GM21381 (cell line): Measurements from ENCODE around the gene MISP3.
"Not testable (repeated sequence)": the region's sequence is repeated elsewhere in the genome, so short reads cannot be mapped to it uniquely, and the experiment has no call there.

Experiments
- ATAC-seq: cut with Tn5 transposase; IDR thresholded peaks from one replicate; pipeline ENCODE4 v1.9.1; 2021; ENCODE audit warnings: mild to moderate bottlenecking, moderate library complexity; ENCODE audit not compliant: unreplicated experiment

Gene MISP3

DNA sequence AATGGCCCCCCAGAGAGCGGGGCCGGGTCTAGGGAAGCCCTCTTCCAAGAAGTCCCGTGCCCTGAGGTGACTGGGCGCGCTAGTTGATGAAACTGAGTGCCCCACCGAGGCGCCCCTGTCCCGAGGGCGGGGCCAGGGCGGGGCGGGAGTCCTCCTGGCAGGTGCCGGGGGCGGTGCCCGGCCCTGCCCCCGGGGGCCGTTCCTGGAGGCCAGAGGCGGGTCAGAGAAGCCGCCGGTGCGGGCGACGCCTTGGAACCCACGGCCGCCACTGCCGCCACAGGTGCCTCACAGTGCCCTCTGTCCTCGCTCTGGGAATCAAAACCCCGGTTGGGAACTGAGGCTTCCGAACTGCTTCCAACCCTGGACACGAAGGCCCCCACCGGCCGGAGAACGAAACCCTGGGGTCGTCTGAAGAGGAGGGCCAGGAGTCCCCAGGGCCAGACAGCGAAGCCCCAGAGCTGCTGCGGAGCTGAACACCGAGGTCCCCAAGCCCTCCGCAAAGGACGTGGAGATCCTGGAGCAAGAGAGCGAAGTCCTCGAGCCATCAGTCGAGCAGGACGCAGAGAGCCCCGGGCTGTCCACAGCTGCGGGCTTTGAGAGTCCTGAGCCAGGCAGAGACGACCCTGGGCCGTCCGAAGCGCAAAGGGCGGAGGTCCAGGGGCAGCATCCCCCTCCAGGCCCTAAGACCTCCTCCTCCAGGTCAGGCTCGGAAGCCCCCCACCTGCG, at the start of gene MISP3:
MISP3 (plus strand) TSS at position 252 of the 726 bp plus-strand sequence. CDS start 524 bp downstream, outside the sequence.
- ATAC-seq = no peak

DNA sequence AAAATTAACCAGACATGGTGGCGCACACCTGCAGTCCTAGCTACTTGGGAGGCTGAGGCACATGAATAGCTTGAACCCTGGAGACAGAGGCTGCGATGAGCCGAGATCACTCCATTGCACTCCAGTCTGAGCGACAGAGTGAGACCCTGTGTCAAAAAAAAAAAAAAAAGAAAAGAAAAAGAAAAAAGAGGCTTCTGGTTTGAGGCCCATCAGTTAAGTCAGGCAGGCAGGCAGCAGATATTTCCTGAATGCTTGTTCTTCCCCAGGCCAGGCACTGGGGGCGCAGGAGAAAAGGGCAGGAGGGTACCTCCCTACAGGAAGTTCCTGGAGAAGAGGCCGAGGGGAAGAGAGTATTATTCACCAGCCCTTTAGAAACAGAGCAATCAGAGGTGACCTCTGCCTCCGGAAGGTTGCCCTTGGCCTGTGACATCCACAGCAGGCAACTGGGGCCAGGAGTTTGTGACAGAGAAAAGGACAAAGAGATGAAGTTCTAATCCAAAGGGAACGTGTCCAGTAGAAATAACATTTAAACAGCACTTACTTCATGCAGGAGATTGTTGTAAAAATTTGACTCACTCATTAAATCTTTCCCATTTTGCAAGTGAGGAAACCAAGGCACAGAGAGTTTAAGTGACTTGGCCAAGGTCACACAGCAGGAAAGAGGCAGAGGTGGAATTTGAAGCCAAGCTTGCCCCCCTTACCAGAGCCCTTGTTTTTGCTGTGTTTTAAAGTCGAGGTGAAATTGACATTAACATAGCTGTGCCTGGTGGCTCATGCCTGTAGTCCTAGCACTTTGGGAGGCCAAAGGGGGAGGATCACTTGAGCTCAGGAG, 49.0 kb upstream of the MISP3 start:
- no peak for ATAC-seq

DNA sequence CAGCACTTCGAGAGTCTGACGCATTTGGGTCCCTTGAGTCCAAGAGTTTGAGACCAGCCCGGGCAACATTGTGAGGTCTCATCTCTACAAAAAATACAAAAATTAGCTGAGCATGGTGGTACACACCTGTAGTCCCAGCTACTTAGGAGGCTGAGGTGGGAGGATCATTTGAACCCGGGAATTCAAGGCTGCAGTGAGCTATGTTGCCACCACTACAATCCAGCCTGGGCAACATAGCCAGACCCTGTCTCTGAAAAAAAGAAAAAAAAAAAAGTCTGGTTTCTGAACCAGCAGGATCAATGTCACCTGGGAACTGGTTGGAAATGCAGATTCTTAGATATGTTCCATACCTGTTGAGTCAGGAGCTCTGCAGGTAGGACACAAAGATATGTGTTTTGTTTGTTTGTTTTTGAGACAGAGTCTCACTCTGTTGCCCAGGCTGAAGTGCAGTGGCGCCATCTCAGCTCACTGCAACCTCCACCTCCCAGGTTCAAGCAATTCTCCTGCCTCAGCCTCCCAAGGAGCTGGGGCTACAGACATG, 45.9 kb upstream of the MISP3 start:
- not testable (repeated sequence) for ATAC-seq

DNA sequence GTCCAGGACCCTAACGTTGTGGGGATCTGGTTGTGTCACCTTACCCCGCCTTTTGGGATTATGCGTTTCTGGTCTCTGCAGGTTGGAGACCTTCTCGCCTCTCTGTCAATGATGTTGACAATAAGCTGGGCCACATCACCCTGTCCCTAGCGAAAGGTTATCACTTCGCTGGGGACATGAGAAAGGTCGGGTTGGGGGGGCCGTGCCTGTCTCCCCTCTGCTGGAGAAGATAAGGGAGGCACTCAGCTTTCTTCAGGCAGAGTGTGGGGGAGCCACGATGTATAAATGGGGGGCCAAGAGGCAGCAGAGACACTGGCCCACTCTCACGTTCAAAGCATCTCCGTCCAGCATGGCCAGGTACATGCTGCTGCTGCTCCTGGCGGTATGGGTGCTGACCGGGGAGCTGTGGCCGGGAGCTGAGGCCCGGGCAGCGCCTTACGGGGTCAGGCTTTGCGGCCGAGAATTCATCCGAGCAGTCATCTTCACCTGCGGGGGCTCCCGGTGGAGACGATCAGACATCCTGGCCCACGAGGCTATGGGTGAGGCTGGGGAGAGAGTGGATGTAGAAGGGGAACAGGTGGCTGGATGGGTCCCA, 44.6 kb upstream of the MISP3 start, which contains the start of gene RLN3:
RLN3 (plus strand) TSS at position 293 of the 595 bp plus-strand sequence; CDS start at position 350, 57 bp downstream.
- no peak for ATAC-seq

DNA sequence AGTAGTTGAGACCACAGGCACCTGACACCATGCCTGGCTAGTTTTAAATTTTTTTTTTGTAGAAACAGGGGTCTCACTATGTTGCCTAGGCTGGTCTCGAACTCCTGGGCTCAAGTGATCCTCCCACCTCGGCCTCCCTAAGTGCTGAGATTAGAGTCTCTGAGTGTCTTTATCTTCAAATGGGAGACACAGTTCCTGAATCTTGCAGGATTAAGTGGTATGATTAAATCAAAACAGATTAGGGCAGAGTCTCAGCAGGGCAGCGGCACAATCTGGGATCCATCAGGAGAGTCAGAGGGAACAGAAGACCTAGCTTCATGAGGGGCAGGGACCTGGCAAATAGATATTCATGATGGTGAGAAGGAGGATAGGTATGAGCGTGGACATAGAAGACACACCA, 43.7 kb upstream of the MISP3 start:
- no peak for ATAC-seq

DNA sequence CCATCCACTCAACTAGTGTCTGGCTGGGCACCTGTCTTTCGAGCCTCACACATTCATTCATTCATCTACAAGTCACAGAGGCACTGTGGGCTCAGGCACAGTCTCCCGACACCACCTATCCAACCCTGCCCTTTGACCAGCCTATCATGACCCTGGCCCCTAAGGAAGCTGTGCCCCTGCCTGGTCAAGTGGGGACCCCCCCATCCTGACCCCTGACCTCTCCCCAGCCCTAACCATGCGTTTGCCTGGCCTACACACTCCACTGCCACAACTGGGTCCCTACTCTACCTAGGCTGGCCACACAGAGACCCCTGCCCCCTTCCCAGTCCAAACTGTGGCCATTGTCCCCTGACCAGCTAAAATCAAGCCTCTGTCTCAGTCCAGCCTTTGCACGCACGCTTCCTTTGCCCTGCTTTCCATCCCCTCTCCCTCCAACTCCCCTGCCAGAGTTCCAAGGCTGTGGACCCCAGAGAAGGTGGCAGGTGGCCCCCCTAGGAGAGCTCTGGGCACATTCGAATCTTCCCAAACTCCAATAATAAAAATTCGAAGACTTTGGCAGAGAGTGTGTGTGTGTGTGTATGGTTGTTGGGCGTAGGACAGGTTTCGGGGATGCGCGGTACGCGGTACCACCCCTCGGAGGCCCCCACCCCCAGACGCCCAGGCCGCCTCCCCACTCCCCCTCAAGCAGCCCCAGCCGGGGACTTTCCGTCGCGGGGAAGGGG, 41.4 kb upstream of the MISP3 start:
- no peak for ATAC-seq

DNA sequence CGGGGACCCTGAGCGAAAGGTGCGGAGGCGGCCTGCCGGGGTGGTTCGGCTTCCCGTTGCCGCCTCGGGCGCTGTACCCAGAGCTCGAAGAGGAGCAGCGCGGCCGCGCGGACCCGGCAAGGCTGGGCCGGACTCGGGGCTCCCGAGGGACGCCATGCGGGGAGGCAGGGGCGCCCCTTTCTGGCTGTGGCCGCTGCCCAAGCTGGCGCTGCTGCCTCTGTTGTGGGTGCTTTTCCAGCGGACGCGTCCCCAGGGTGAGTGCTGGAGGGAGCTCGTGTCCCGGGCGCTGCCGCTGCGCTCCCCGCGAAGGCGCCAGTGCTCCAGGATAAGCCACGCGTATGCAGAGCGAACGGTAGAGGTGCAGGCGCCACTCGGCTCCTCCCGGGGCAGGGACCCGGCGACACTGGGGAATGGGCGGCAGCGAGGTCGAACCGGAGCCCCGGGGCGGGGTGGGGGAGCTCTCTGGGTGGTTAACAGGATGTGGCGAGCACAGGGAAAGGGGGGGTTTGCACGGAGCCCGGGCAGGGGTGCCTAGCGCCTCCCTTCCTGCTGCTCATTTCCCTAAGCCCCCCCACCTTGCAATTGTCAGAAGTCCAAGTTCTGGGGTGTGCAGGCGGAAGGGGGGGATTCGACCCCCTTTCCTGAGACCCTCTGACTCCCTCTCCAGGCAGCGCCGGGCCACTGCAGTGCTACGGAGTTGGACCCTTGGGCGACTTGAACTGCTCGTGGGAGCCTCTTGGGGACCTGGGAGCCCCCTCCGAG, 40.7 kb upstream of the MISP3 start, which contains the start of gene IL27RA:
IL27RA (plus strand) TSS at position 44 of the 762 bp plus-strand sequence; CDS start at position 155, 111 bp downstream.
- no peak for ATAC-seq

DNA sequence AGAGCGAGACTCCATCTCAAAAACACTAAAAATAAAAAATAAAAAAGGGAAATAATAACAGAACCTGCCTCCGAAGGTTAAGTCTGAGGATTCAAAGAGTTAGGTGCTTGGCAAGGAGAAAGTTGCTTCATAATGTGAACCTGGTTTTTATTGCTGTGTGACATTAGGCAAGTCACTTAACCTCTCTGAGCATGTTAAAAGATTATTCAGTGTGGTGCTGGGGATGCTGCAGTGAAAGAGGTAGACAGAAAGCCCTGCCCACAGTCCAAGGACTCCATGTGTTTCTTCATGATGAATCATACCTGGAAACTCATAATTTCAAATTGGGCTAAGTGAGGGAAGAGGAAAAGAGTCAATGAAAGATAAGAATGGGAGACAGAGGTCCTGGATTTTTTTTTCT, 38.6 kb upstream of the MISP3 start:
- ATAC-seq = no peak

DNA sequence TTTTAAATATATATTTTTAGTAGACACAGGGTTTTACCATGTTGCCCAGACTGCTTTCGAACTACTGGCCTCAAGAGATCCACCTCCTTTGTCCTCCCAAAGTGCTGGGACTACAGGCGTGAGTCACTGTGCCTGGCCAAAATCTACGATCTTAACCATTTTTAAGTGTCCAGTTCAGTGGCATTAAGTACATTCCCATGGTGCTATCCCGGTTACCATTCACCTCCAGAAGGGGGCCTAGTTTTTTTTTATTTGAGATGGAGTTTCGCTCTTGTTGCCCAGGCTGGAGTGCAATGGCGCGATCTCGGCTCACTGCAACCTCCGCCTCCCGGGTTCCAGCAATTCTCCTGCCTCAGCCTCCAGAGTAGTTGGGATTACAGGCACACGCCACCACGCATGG, 37.4 kb upstream of the MISP3 start:
- ATAC-seq = not testable (repeated sequence)

DNA sequence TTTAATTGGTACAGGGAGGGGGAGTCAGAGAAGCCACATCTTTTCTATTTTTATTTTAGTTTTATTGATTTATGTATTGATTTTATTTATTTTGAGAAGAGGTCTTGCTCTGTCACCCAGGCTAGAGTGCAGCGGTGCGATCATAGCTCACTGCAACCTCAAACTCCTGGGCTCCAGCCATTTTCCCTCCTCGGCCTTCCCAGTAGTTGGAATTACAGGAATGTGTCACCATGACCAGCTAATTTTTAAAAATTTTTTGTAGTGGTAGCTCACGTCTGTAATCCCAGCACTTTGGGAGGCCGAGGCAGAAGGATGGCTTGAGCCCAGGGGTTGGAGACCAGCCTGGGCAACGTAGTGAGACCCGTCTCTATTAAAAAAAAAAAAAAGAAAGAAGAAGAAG, 36.9 kb upstream of the MISP3 start:
- no peak for ATAC-seq

DNA sequence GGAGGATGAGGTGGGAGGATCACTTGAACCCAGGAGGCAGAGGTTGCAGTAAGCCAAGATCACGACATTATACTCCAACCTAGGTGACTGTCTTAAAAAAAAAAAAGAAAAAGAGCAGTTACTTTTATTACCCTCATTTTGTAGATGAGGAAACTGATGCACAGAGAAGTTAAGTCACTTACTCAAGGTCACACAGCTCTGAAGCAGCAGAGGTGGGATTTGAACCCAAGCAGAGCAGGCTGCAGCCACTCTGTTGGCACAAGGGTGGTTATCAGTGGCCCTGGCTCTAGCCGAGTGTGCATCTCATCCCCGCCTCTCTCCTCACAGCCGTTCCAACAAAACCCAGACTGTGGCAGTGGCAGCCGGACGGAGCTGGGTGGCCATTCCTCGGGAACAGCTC, 33.4 kb upstream of the MISP3 start:
- ATAC-seq = no peak

DNA sequence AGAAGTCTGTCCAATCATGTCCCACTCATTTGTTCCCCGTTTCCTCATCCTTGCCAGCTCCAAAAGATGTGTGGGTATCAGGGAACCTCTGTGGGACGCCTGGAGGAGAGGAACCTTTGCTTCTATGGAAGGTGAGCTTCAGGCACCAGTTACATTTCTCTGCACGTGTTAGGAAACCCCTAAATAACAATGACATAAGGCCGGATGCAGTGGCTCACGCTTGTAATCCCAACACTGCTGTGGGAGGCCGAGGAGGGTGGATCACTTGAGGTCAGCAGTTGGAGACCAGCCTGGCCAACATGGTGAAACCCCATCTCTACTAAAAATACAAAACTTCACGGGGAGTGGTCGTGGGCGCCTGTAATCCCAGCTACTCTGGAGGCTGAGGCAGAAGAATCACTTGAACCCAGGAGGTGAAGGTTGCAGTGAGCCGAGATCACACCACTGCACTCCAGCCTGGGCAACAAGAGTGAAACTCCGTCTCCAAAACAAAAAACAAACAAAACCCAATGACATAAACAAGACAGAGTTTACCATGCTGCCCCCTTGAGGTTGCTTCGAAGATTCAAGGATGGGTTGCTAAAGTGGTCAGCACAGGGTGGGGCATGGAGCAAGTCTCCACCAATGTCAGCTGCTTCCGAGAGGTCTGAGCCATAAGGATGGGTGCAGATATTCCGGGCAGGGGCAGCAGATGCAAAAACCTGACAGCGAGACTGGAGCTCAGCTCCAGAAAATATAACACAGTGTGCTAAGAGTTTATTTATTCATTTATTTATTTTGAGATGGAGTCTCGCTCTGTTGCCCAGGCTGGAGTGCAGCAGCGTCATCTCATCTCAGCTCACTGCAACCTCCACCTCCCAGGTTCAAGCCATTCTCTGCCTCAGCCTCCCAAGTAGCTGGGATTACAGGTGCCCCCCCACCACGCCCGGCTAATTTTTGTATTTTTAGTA, 29.7 kb upstream of the MISP3 start:
- not testable (repeated sequence) for ATAC-seq

DNA sequence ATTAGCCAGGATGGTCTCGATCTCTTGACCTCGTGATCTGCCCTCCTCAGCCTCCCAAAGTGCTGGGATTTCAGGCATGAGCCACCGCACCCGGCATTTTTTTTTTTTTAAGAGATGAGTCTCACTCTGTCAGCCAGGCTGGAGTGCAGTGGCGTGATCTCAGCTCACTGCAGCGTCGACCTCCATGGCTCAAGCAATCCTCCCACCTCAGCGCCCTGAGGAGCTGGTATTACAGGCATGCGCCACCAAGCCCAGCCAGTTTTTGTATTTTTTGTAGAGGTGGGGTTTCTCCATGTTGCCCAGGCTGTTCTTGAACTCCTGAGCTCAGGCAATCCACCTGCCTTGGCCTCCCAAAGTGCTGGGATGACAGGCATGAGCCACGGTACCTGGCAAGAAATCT, 24.7 kb upstream of the MISP3 start:
- ATAC-seq = not testable (repeated sequence)

DNA sequence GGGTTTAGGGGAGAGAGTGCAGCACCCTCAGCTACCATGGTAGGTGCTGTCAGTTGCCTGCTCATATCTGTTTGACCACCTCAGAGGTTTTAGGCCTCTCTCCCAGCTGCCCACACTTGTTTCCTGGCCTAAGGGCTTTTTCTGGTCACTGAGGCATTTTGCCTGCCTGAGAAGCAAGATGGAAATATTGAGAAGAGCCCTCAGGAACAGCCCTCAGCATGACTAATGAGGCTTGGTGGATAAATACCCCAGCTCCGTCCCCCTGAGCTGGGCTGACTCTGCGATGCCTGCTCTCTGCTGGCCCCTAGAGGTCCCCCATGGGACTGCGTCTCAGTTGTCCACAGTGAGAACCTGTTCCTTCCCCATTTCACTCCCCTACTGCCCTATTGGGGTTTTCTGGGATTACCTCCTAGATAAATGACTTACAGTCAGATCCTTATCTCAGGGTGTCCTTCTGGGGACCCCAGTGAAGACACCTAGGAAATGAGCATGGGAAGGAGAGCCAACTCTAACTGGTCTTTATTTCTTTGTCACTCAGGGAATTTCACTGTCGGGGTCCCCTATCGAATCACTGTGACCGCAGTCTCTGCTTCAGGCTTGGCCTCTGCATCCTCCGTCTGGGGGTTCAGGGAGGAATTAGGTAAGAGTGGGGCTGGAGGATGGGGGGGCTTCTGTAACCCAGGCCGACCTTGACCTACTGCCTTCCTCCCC, 24.0 kb upstream of the MISP3 start:
- no peak for ATAC-seq

DNA sequence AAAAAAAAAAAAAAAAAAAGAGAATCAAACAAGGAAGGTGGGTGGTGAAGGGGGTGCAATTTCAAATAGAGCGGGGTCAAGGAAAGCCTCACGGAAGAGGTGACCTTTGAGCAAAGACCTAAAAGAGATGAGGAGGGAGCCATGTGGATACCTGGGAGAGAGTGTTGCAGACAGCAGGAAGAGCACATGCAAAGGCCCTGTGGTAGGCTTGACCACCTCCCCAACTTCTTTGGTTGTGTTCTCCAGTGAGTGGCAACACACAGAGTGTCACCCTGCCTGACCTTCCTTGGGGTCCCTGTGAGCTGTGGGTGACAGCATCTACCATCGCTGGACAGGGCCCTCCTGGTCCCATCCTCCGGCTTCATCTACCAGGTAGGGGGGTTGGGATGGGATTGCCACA, 22.1 kb upstream of the MISP3 start:
- ATAC-seq = no peak

DNA sequence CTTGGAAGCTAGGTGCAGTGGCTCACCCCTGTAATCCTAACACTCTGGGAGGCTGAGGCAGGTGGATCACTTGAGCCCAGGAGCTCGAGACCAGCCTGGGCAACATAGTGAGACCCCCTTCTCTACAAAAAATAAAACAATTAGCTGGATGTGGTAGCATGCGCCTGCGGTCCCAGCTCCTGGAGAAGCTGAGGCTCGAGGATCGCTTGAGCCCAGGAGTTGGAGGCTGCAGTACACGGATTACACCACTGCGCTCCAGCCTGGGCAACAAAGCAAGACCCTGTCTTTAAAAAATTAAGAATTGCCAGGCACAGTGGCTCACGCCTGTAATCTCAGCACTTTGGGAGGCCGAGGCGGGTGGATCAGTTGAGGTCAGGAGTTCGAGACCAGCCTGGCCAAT, 21.6 kb upstream of the MISP3 start:
- ATAC-seq = not testable (repeated sequence)

DNA sequence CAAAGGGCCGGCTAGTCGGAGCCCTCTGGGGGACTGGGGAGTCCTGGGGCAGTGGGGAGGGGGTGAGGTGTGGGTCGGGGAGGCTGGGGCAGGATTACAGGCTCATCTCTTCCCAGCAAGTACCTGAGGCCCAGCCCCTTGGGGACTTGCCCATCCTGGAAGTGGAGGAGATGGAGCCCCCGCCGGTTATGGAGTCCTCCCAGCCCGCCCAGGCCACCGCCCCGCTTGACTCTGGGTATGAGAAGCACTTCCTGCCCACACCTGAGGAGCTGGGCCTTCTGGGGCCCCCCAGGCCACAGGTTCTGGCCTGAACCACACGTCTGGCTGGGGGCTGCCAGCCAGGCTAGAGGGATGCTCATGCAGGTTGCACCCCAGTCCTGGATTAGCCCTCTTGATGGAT, 20.6 kb upstream of the MISP3 start:
- ATAC-seq = no peak

DNA sequence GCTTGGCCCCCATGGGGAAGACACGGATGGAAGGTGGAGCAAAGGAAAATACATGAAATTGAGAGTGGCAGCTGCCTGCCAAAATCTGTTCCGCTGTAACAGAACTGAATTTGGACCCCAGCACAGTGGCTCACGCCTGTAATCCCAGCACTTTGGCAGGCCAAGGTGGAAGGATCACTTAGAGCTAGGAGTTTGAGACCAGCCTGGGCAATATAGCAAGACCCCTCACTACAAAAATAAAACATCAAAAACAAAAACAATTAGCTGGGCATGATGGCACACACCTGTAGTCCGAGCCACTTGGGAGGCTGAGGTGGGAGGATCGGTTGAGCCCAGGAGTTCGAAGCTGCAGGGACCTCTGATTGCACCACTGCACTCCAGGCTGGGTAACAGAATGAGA, 20.1 kb upstream of the MISP3 start:
- no peak for ATAC-seq
